HG03039 (cell line): ENCODE measurements around the gene PDZD4.

Experiments used
- ATAC-seq: cut with Tn5 transposase; IDR thresholded peaks from one replicate; pipeline ENCODE4 v1.9.1; 2021; ENCODE audit warnings: mild to moderate bottlenecking, moderate library complexity; ENCODE audit not compliant: unreplicated experiment

The PDZD4 gene

GRCh38 chrX:153789654-153790053 lies 40.7 kb downstream of the PDZD4 start:
- no peak for ATAC-seq

GRCh38 chrX:153786669-153787068 lies 43.7 kb downstream of the PDZD4 start:
- ATAC-seq, result no peak

- ATAC-seq, result no peak
These were observed 45.9 kb downstream of the PDZD4 start for GRCh38 chrX:153784325-153784967.

- no peak for ATAC-seq
These were observed 46.8 kb downstream of the PDZD4 start for GRCh38 chrX:153783378-153784013.

- ATAC-seq, result no peak
These were observed 47.5 kb downstream of the PDZD4 start for GRCh38 chrX:153782871-153783270.

- ATAC-seq, result no peak
These were observed 48.0 kb downstream of the PDZD4 start for GRCh38 chrX:153782313-153782712.

- ATAC-seq, result no peak
These were observed 48.8 kb downstream of the PDZD4 start for GRCh38 chrX:153781428-153782047.

GRCh38 chrX:153780678-153781427 lies 49.5 kb downstream of the PDZD4 start, which contains the start of gene SRPK3:
Gene SRPK3, plus strand, starts transcription at chrX:153781041. Its CDS starts 46 bp downstream, at chrX:153781087.
- ATAC-seq, result no peak

- ATAC-seq, result no peak
These were observed 50.3 kb downstream of the PDZD4 start for GRCh38 chrX:153779891-153780677.

- no peak for ATAC-seq
These were observed 51.7 kb downstream of the PDZD4 start for GRCh38 chrX:153778684-153779101.

GRCh38 chrX:153778181-153778580 lies 52.2 kb downstream of the PDZD4 start:
- no peak for ATAC-seq

GRCh38 chrX:153777261-153778090 lies 52.9 kb downstream of the PDZD4 start:
- no peak for ATAC-seq

- no peak for ATAC-seq
These were observed 53.7 kb downstream of the PDZD4 start for GRCh38 chrX:153776611-153777045.

GRCh38 chrX:153776120-153776599 lies 54.2 kb downstream of the PDZD4 start:
- no peak for ATAC-seq

GRCh38 chrX:153775293-153776119 lies 54.8 kb downstream of the PDZD4 start:
- no peak for ATAC-seq

GRCh38 chrX:153774576-153775292 lies 55.6 kb downstream of the PDZD4 start:
- ATAC-seq, result no peak

GRCh38 chrX:153773741-153774575 lies 56.4 kb downstream of the PDZD4 start:
- ATAC-seq, result no peak
